ENCODE data around the gene TMEM200A. TPM values are rescaled to one million over a fixed set of nuclear protein-coding genes. Genes with fewer than 3 reads are reported as not detected.

Gene TMEM200A
- total RNA-seq, 1 donor from 2014 or later, result 25.4 TPM

- Mint-ChIP-seq H3K27me3 (ENCODE audit: unreplicated experiment) (no peaks in the 10 kb centered on the region), H3K4me1 (ENCODE audit: low read depth, unreplicated experiment) (peaks cover 40% of the 10 kb centered on the region), H3K27ac (ENCODE audit: unreplicated experiment) (no peak overlapping the region), H3K36me3 (ENCODE audit: unreplicated experiment) (no peaks in the 10 kb centered on the region), H3K4me3 (ENCODE audit: unreplicated experiment) (no peak overlapping the region), H3K9me3 (ENCODE audit: unreplicated experiment) (no peaks in the 10 kb centered on the region)
- DNase-seq, result no peak
- TF ChIP-seq CTCF (IDR thresholded peaks at IDR 0.05; ENCODE audit: partially characterized antibody, unreplicated experiment), result no peak
These were observed 15.9 kb downstream of the TMEM200A start for GRCh38 chr6:130381459-130382380.

GRCh38 chr6:130382872-130383490, 17.2 kb downstream of the TMEM200A start:
- TF ChIP-seq CTCF (IDR thresholded peaks at IDR 0.05; ENCODE audit: partially characterized antibody, unreplicated experiment), result no peak
- Mint-ChIP-seq H3K36me3 (ENCODE audit: unreplicated experiment) (no peaks in the 10 kb centered on the region), H3K27me3 (ENCODE audit: unreplicated experiment) (no peaks in the 10 kb centered on the region), H3K27ac (ENCODE audit: unreplicated experiment) (no peak overlapping the region), H3K9me3 (ENCODE audit: unreplicated experiment) (no peaks in the 10 kb centered on the region), H3K4me1 (ENCODE audit: low read depth, unreplicated experiment) (peaks cover 37% of the 10 kb centered on the region), H3K4me3 (ENCODE audit: unreplicated experiment) (no peak overlapping the region)
- no peak for DNase-seq

- no peak for TF ChIP-seq CTCF (IDR thresholded peaks at IDR 0.05; ENCODE audit: partially characterized antibody, unreplicated experiment)
- no peaks in the 10 kb centered on the region for H3K9me3 Mint-ChIP-seq (ENCODE audit: unreplicated experiment)
- H3K4me3 Mint-ChIP-seq (ENCODE audit: unreplicated experiment), result no peak overlapping the region
- H3K27ac Mint-ChIP-seq (ENCODE audit: unreplicated experiment), result peak overlapping the region; percentile 9
- H3K27me3 Mint-ChIP-seq (ENCODE audit: unreplicated experiment), result no peaks in the 10 kb centered on the region
- no peaks in the 10 kb centered on the region for H3K36me3 Mint-ChIP-seq (ENCODE audit: unreplicated experiment)
- H3K4me1 Mint-ChIP-seq (ENCODE audit: low read depth, unreplicated experiment), result peaks cover 27% of the 10 kb centered on the region
- DNase-seq, result no peak
These were observed 19.4 kb downstream of the TMEM200A start for GRCh38 chr6:130385064-130385695.

GRCh38 chr6:130389142-130389541, 23.3 kb downstream of the TMEM200A start:
- no peak for TF ChIP-seq CTCF (IDR thresholded peaks at IDR 0.05; ENCODE audit: partially characterized antibody, unreplicated experiment)
- Mint-ChIP-seq H3K9me3 (ENCODE audit: unreplicated experiment) (no peaks in the 10 kb centered on the region), H3K27me3 (ENCODE audit: unreplicated experiment) (no peaks in the 10 kb centered on the region), H3K4me1 (ENCODE audit: low read depth, unreplicated experiment) (peaks cover 13% of the 10 kb centered on the region), H3K4me3 (ENCODE audit: unreplicated experiment) (no peak overlapping the region), H3K36me3 (ENCODE audit: unreplicated experiment) (no peaks in the 10 kb centered on the region), H3K27ac (ENCODE audit: unreplicated experiment) (no peak overlapping the region)
- no peak for DNase-seq

All from glutamatergic neuron (in vitro differentiated cells).